AG09309 (cell line): ENCODE measurements around the gene CTIF.
"Not testable (repeated sequence)": the region's sequence is repeated elsewhere in the genome, so short reads cannot be mapped to it uniquely, and the experiment has no call there.

Source experiments
- DNase-seq: peaks from one replicate; pipeline ENCODE4 v3.0.0-alpha.2; 2010; ENCODE audit warnings: low read depth
- H3K4me3 ChIP-seq: 2 replicates; pipeline ENCODE4 v1.5.1; 2011; ENCODE audit warnings: mild to moderate bottlenecking, low read depth, low read length, moderate library complexity; ENCODE audit not compliant: control insufficient read depth
- CTCF ChIP-seq: IDR thresholded peaks from 2 replicates; pipeline ENCODE4 v1.5.1; 2011; ENCODE audit warnings: mild to moderate bottlenecking, low read depth, low read length, inconsistent platforms; ENCODE audit not compliant: insufficient read depth, control insufficient read depth; ENCODE audit errors: missing control alignments

CTIF gene

GRCh38 chr18:48502906-48503305 is 35.9 kb upstream of the CTIF start:
- DNase-seq, result no peak
- TF ChIP-seq CTCF, result no peak
- no peak overlapping the region for H3K4me3 ChIP-seq

DNA sequence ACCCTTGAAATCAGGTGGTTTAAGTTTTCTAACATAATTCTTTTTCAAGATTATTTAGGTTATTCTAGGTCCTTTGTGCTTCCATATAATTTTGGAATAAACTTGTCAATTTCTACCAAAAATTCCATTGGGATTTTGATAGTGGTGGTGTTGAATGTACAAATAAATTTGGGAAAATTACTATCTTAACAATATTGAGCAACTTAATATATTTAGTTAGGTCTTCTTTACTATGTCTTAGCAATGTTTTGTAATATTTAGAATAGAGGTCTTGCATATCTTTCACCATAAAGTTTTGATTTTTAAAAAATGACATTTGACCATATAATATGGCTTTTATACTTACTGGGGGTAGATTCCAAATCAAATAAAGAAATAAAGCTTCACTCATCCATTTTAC is 34.0 kb upstream of the CTIF start:
- TF ChIP-seq CTCF, result no peak
- DNase-seq, result no peak
- H3K4me3 ChIP-seq, result no peak overlapping the region

GRCh38 chr18:48506983-48507568 is 31.8 kb upstream of the CTIF start:
- not testable (repeated sequence) for H3K4me3 ChIP-seq, DNase-seq

- DNase-seq, H3K4me3 ChIP-seq: not testable (repeated sequence)
These were observed 26.3 kb upstream of the CTIF start for GRCh38 chr18:48512498-48512897.

- DNase-seq, result no peak
- no peak for TF ChIP-seq CTCF
- H3K4me3 ChIP-seq, result no peak overlapping the region
These were observed 24.0 kb upstream of the CTIF start for GRCh38 chr18:48514786-48515185.

GRCh38 chr18:48517048-48517447 is 21.8 kb upstream of the CTIF start:
- no peak overlapping the region for H3K4me3 ChIP-seq
- TF ChIP-seq CTCF, result no peak
- no peak for DNase-seq

GRCh38 chr18:48519431-48520100 is 19.3 kb upstream of the CTIF start:
- H3K4me3 ChIP-seq, result no peak overlapping the region
- DNase-seq, result no peak

More at GRCh38 chr18:48519431-48520100, 19.3 kb upstream of the CTIF start:
- no peak for TF ChIP-seq CTCF
